Activated naive CD4-positive, alpha-beta T cell treated with anti-CD3 and anti-CD28 coated beads, Interleukin-2, amount 10 ng/mL, durations not matched to agents 7 days and 5 days (primary cell): ENCODE measurements around the gene UGT2A1.
A peak's percentile ranks its signal among the peaks of the same experiment; 100 is the strongest.
"Not testable (repeated sequence)": the region's sequence is repeated elsewhere in the genome, so short reads cannot be mapped to it uniquely, and the experiment has no call there.

Experiments used
- CTCF ChIA-PET: fragments of 350-600 bp; sonication (Branson Sonifier 250); formaldehyde crosslinking; loops from one replicate; lab custom pipeline; 2021; ENCODE audit warnings: antibody characterized with exemption; lab: Charles Lee
- DNase-seq: peaks from one replicate; pipeline ENCODE4 v3.0.0-alpha.2; 2020
- H3K27ac Mint-ChIP-seq: one replicate; pipeline ENCODE4 v1.8.0; 2021; ENCODE audit warnings: mild to moderate bottlenecking, moderate library complexity, mixed read lengths
- H3K27me3 Mint-ChIP-seq: one replicate; pipeline ENCODE4 v1.8.0; 2021; ENCODE audit warnings: mild to moderate bottlenecking, mixed read lengths
- H3K36me3 Mint-ChIP-seq: one replicate; pipeline ENCODE4 v1.8.0; 2021; ENCODE audit warnings: mixed read lengths
- H3K4me1 Mint-ChIP-seq: one replicate; pipeline ENCODE4 v1.8.0; 2021; ENCODE audit warnings: mixed read lengths
- H3K4me3 Mint-ChIP-seq: one replicate; pipeline ENCODE4 v1.8.0; 2021; ENCODE audit warnings: mild to moderate bottlenecking, moderate library complexity, mixed read lengths
- H3K9me3 Mint-ChIP-seq: one replicate; pipeline ENCODE4 v1.8.0; 2021; ENCODE audit warnings: mixed read lengths

The UGT2A1 gene

DNA sequence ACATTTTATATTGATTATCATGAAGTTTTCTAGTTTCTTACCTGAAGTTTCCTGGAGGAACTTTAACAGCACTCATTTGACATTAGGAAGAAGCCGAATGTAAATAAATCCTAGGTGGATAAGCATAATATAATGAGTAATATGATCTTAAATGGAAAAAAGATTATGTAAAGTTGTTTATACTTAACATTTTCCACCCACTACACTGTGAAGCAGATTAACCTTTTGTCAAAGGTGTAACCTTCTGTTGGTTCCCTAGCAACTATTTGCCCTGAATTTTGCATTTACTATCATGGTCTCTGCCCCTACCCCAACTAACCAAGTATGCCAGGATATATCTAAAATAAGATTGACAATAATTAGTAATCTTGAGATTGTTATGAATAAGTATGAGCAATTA is at the start of gene UGT2A1:
Gene UGT2A1, minus strand, starts transcription at position 101 of the 400 bp plus-strand sequence. CDS start 5,603 bp downstream, outside the sequence.
- no peak for DNase-seq
- CTCF ChIA-PET: no interaction called here
- Mint-ChIP-seq H3K4me3 (no peak within 1 kb of the TSS), H3K36me3 (no peaks in the 10 kb centered on the region), H3K9me3 (no peaks in the 10 kb centered on the region), H3K27me3 (no peaks in the 10 kb centered on the region), H3K4me1 (no peaks in the 10 kb centered on the region), H3K27ac (no peak within 1 kb of the TSS)

DNA sequence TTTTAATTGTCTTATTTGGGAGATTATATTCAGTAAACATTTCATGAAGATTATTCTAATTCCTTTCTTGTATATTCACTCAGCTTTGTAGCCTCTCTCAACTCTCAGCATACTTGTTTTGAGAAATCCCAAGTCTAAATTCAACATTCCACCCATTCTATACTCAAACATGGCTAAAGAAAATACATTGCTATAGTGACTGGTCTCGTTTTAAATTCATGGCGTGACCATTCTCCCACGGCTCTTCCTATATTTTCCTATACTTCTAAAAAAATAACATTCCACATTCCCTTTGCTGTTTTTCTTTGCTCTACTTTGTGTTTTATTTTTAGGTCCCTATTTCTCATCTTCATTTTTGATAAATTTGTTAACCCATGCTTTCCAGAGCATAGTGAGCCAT is 49.2 kb upstream of the UGT2A1 start:
- H3K4me1 Mint-ChIP-seq: no peaks in the 10 kb centered on the region
- CTCF ChIA-PET: no interaction called here
- DNase-seq: no peak
- H3K4me3 Mint-ChIP-seq: no peak overlapping the region
- no peaks in the 10 kb centered on the region for H3K36me3 Mint-ChIP-seq
- H3K27ac Mint-ChIP-seq: no peak overlapping the region
- no peaks in the 10 kb centered on the region for H3K9me3 Mint-ChIP-seq
- peaks cover 3% of the 10 kb centered on the region for H3K27me3 Mint-ChIP-seq

DNA sequence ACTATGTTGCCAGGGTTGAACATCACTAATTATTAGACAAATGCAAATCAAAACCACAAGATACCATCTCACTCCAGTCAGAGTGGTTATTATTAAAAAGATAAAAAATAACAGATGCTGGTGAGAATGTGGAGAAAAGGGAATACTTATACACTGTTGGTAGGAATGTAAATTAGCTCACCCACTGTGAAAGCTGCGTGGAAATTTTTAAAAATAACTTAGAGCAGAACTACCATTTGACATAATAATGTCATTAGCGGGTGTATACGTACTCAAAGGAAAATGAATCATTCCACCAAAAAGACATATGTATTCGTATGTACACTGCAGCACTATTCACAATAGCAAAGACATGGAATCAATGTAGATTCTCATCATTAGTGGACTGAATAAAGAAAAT is 48.6 kb upstream of the UGT2A1 start:
- peaks cover 3% of the 10 kb centered on the region for H3K27me3 Mint-ChIP-seq
- H3K4me3 Mint-ChIP-seq: no peak overlapping the region
- H3K27ac Mint-ChIP-seq: no peak overlapping the region
- no peaks in the 10 kb centered on the region for H3K36me3 Mint-ChIP-seq
- H3K9me3 Mint-ChIP-seq: no peaks in the 10 kb centered on the region
- no peak for DNase-seq
- no peaks in the 10 kb centered on the region for H3K4me1 Mint-ChIP-seq
- CTCF ChIA-PET: no interaction called here

DNA sequence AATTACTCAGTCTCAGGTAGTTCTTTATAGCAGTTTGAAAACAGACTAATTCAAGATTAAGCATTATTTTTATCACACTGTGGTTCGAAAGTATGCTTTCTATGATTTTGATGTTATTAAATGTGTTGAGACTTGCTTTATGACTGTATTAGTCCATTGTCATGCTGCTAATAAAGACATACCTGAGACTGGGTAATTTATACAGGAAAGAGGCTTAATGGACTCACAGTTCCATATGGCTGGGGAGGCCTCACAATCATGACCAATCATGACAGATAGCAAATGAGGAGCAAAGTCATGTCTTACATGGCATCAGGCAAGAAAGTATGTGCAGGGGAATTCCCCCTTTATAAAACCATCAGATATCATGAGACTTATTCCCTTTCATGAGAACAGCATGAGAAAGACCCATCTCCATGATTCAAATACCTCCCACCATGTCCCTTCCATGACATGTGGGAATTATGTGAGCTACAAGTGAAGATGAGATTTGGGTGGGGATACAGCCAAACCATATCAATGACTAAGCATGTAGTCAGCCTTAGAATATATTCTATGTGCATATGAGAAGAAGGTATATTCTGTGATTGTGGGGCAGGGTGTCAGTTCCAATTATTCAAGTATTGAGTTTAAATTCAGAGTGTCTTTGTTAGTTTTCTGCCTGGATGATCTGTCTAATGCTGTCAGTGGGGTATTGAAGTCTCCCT is 44.6 kb upstream of the UGT2A1 start:
- Mint-ChIP-seq H3K4me1 (no peaks in the 10 kb centered on the region), H3K36me3 (no peaks in the 10 kb centered on the region), H3K27ac (no peak overlapping the region), H3K9me3 (no peaks in the 10 kb centered on the region), H3K4me3 (no peak overlapping the region), H3K27me3 (peaks cover 3% of the 10 kb centered on the region)
- CTCF ChIA-PET: no interaction called here
- DNase-seq: no peak

DNA sequence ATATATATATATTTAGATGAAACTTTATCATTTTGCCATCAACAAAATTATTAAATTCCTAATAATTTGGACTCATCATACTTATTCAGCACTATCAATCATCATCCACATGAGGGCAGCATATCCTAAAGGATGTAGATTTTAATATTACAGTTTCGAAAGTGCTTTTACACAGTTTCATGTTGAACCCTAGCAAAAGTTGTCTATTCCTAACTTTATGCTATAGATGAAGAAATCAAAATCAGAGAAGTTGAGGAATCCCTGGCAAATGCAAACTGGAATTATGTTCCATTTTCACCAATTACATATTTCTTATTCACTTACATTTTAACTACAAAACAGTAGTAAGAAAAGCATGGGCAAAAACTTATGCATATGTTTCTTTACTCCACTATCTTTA is 36.6 kb upstream of the UGT2A1 start:
- Mint-ChIP-seq H3K4me1 (peaks cover 2% of the 10 kb centered on the region), H3K4me3 (no peak overlapping the region), H3K27me3 (no peaks in the 10 kb centered on the region), H3K36me3 (no peaks in the 10 kb centered on the region), H3K27ac (no peak overlapping the region), H3K9me3 (no peaks in the 10 kb centered on the region)
- CTCF ChIA-PET: interaction anchor here (0.8 to 2.2 kb wide), 8 partner anchors 109 to 493 kb away, joined by 3 to 24 read pairs (median 6); no protein-coding TSS in a partner anchor
- no peak for DNase-seq

DNA sequence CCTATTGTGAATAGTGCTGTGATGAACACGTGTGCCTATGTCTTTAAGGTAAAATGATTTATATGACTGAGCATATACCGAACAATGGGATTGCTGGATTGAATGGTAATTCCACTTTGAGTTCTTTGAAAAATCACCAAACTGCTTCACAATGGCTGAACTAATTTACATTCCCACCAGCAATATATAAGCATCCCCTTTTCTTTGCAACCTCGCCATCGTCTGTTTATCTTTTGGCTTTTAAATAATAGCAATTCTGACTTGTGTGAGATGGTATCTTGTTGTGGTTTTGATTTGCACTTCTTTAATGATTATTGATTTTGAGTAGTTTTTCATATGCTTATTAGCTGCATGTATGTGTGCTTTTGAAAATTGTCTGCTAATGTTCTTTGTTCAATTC is 31.8 kb upstream of the UGT2A1 start:
- DNase-seq: no peak
- Mint-ChIP-seq H3K36me3 (no peaks in the 10 kb centered on the region), H3K27me3 (no peaks in the 10 kb centered on the region), H3K4me3 (no peak overlapping the region), H3K4me1 (peaks cover 2% of the 10 kb centered on the region), H3K27ac (no peak overlapping the region), H3K9me3 (no peaks in the 10 kb centered on the region)
- CTCF ChIA-PET: interaction anchor here (0.9 kb wide), 1 partner anchor 196 kb away, joined by 3 read pairs; no protein-coding TSS in a partner anchor

DNA sequence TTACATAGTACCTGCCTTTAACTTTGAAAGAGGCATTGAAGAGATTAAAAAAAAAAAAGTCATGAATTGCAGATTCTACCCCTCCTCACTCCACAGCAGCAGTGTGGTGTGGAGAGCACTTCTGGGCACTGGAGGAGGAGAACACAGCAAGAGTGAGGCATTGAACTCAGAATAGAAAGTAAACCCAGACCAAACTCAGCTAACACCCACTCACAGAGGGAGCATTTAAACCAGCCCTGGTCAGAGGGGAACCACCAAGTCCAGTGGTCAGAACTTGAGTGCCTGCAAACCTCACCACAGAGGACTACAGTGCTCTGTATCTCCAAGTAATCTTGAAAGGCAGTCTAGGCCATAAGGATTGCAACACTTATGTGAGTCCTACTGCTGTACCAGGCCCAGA is 15.6 kb upstream of the UGT2A1 start:
- DNase-seq: no peak
- Mint-ChIP-seq H3K36me3 (no peaks in the 10 kb centered on the region), H3K27ac (no peak overlapping the region), H3K9me3 (peaks cover 2% of the 10 kb centered on the region), H3K27me3 (peaks cover 4% of the 10 kb centered on the region), H3K4me1 (no peaks in the 10 kb centered on the region), H3K4me3 (no peak overlapping the region)
- CTCF ChIA-PET: no interaction called here

DNA sequence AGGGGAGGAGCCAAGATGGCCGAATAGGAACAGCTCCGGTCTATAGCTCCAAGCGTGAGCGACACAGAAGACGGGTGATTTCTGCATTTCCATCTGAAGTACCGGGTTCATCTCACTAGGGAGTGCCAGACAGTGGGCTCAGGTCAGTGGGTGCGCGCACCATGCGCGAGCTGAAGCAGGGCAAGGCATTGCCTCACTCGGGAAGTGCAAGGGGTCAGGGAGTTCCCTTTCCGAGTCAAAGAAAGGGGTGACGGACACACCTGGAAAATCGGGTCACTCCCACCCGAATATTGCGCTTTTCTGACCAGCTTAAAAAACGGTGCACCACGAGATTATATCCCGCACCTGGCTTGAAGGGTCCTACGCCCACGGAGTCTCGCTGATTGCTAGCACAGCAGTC is 11.0 kb upstream of the UGT2A1 start:
- H3K27ac Mint-ChIP-seq, CTCF ChIA-PET, H3K4me3 Mint-ChIP-seq, H3K36me3 Mint-ChIP-seq, DNase-seq, H3K27me3 Mint-ChIP-seq: not testable (repeated sequence)
- H3K4me1 Mint-ChIP-seq: peaks cover 17% of the 10 kb centered on the region
- H3K9me3 Mint-ChIP-seq: peaks cover 14% of the 10 kb centered on the region

DNA sequence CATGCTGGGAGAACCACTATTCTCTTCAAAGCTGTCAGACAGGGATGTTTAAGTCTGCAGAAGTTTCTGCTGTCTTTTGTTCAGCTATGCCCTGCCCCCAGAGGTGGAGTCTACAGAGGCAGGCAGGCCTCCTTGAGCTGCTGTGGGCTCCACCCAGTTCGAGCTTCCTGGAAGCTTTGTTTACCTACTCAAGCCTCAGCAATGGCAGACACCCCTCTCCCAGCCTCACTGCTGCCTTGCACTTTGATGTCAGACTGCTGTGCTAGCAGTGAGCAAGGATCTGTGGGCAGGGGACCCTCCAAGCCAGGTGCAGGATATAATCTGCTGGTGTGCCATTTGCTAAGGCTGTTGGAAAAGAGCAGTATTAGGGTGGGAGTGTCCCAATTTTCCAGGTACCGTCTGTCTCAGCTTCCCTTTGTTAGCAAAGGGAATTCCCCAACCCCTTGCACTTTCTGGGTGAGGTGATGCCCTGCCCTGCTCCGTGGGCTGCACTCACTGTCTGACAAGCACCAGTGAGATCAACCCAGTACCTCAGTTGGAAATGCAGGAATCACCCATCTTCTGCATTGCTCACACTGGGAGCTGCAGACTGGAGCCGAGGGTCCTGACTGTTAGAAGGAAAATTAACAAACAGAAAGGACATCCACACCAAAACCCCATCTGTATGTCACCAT is 8.2 kb upstream of the UGT2A1 start:
- CTCF ChIA-PET, H3K4me3 Mint-ChIP-seq: not testable (repeated sequence)
- peak overlapping the region; percentile 58 for H3K27ac Mint-ChIP-seq

DNA sequence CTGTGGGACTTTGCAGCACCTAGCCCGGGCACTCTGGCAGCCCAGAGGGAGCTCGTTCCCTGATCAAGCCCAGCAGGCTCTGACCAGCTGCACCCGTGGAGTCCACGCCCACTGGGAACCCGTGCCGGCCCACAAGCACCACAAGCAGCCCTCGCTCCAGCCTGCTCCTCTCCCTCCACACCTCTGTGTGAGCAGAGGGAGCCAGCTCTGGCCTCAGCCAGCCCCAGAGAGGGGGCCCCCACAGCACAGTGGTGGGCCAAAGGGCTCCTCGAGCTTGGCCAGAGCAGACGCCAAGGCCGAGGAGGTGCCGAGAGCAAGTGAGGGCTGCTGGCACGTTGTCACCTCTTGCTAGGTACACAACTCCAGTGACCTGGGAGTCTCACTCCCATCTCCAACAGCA is 5.1 kb upstream of the UGT2A1 start:
- CTCF ChIA-PET: interaction anchor here (1.3 kb wide), 1 partner anchor 165 kb away, joined by 7 read pairs; no protein-coding TSS in a partner anchor
- Mint-ChIP-seq H3K27ac (no peak overlapping the region), H3K9me3 (peaks cover 9% of the 10 kb centered on the region), H3K27me3 (no peaks in the 10 kb centered on the region), H3K4me3 (no peak overlapping the region), H3K36me3 (peaks cover 3% of the 10 kb centered on the region), H3K4me1 (peaks cover 17% of the 10 kb centered on the region)
- no peak for DNase-seq

More for the DNA sequence above, 8.2 kb upstream of the UGT2A1 start:
- Mint-ChIP-seq H3K9me3 (peaks cover 14% of the 10 kb centered on the region), H3K4me1 (peaks cover 17% of the 10 kb centered on the region)
- H3K36me3 Mint-ChIP-seq, H3K27me3 Mint-ChIP-seq: not testable (repeated sequence)
- peak; percentile 54 for DNase-seq

DNA sequence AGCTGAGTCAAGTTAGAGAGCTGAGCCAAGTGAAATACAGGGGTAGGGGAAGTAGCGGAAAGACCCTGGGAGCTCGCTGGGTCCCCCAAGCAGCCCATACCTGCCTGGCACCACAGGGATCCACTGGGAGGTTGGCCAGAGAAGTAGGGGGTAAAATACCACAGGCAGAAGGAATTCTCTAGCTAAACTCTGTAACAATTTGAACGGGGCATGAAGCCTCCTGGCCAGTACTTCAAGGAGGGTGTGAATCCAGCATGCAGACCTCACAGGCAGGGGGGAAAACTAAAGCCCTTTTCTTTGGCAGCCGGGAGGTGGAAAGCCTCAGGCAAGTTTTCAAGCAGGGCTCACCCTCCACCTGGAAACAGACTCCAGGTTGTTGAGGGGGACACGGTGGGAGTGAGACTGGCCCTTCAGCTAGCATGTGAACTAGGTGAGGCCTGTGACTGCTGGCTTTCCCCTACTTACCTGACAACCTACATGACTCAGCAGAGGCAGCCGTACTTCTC is 3.7 kb upstream of the UGT2A1 start:
- Mint-ChIP-seq H3K27me3 (no peaks in the 10 kb centered on the region), H3K9me3 (no peaks in the 10 kb centered on the region), H3K36me3 (peaks cover 2% of the 10 kb centered on the region), H3K4me3 (no peak overlapping the region), H3K27ac (no peak overlapping the region), H3K4me1 (peaks cover 14% of the 10 kb centered on the region)
- CTCF ChIA-PET: no interaction called here
- DNase-seq: no peak

DNA sequence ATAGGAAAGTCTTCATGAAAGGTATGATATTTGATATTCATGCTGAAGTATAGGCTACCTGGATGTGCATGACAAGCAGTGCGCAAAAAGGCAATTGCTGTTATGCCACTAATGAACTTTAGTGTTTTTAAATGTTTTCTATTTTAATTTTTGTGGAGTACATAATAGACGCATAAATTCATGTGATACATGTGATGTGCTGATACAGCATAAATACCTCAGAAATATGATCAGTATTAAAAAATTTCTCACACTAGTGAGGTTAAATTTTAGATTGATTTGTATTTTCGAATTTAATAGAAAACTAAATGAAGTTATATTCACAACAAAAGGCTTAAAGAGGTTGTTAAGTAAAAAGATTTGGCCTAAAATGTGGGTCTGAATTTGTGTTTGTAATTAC is 2.2 kb downstream of the UGT2A1 start:
- Mint-ChIP-seq H3K4me3 (no peak overlapping the region), H3K27ac (no peak overlapping the region), H3K4me1 (no peaks in the 10 kb centered on the region), H3K9me3 (no peaks in the 10 kb centered on the region), H3K36me3 (no peaks in the 10 kb centered on the region), H3K27me3 (no peaks in the 10 kb centered on the region)
- no peak for DNase-seq
- CTCF ChIA-PET: no interaction called here

DNA sequence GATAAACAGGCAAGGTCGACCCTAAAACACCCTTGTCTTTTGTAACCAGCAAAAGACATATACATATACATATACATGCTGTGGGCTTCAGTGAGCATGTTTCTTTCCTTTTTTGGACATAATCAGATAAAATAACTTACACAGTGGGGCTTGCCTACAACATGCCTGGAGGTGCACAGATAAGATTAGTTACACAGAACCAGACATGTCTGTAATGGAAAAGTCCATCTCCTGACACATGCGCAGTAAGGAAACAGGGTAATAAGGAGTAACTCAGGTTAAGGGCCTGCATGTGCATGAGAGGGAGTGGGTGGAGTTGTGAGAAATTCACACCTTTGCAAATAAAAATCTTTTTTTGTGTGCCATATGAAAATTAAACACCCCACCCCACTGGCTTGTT is 3.4 kb downstream of the UGT2A1 start:
- Mint-ChIP-seq H3K9me3 (no peaks in the 10 kb centered on the region), H3K36me3 (no peaks in the 10 kb centered on the region), H3K4me3 (no peak overlapping the region), H3K4me1 (no peaks in the 10 kb centered on the region), H3K27me3 (no peaks in the 10 kb centered on the region), H3K27ac (no peak overlapping the region)
- DNase-seq: no peak
- CTCF ChIA-PET: no interaction called here

DNA sequence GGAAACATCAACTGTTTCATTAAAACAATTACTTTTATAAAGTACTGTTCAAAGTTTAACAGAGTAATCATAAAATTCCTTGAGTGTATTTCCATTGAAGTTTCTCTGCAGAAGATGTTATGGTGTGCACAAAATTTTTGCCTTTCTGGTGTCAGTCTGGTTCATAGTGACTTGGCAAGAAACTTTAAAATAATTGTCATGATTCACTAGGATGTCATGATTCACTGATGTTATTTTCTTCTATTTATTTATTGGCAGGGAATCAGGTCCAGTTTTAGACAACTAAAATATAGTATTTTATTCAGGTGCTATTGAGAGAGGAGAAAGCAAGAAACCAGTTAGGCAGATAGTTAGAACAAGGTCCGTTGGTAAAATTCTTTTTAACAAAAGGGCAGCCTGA is 3.8 kb downstream of the UGT2A1 start:
- CTCF ChIA-PET: no interaction called here
- DNase-seq: no peak
- H3K9me3 Mint-ChIP-seq: no peaks in the 10 kb centered on the region
- H3K27ac Mint-ChIP-seq: no peak overlapping the region
- no peak overlapping the region for H3K4me3 Mint-ChIP-seq
- H3K27me3 Mint-ChIP-seq: no peaks in the 10 kb centered on the region
- H3K36me3 Mint-ChIP-seq: no peaks in the 10 kb centered on the region
- H3K4me1 Mint-ChIP-seq: no peaks in the 10 kb centered on the region

DNA sequence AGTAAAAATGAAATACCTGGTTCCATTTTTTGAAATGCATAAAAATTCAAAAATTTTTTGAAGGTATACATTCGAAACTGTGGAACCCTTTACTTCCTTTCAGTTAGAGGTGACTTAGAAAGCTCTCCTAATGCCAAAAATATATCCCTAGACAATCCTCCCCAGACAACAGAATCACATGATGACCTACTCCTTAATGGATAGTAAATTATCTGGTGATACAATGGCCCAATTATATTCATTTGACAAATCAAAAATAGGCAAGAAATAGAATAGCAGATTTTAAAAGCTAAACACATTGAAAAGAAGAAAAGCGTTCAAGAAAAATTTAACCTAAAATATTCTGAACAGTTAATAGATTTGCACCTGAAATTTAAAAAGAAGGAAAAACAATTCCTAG is 10.1 kb downstream of the UGT2A1 start:
- H3K27ac Mint-ChIP-seq: no peak overlapping the region

More for the DNA sequence above, 10.1 kb downstream of the UGT2A1 start:
- no peaks in the 10 kb centered on the region for H3K9me3 Mint-ChIP-seq
- H3K4me3 Mint-ChIP-seq: no peak overlapping the region
- no peaks in the 10 kb centered on the region for H3K4me1 Mint-ChIP-seq
- no peak for DNase-seq
- CTCF ChIA-PET: interaction anchor here (0.6 kb wide), 1 partner anchor 253 kb away, joined by 3 read pairs; no protein-coding TSS in a partner anchor
- no peaks in the 10 kb centered on the region for H3K27me3 Mint-ChIP-seq
- H3K36me3 Mint-ChIP-seq: no peaks in the 10 kb centered on the region
